Esophagus squamous epithelium (tissue), 4 donors: ENCODE results near the gene ZRANB1.

Source experiments
- POLR2A ChIP-seq, 4 donors: fragments of 450-650 bp; IDR thresholded peaks; one replicate each; pipeline ENCODE4 v1.6.1; 2017; ENCODE audit warnings: antibody characterized with exemption in 4 of 4, mild to moderate bottlenecking in 4 of 4, moderate library complexity in 3 of 4
- TF ChIP-seq, protein P1 (sequence below), 6 experiments: fragments of 450-650 bp in 4 of 6; fragments of 200-600 bp in 2 of 6; sonication (generic) in 2 of 6; IDR thresholded peaks; one replicate each; pipeline ENCODE4 v1.5.1; 2016 to 2019; ENCODE audit warnings: antibody characterized with exemption in 6 of 6, mild to moderate bottlenecking in 4 of 6, moderate library complexity in 4 of 6

DNA sequence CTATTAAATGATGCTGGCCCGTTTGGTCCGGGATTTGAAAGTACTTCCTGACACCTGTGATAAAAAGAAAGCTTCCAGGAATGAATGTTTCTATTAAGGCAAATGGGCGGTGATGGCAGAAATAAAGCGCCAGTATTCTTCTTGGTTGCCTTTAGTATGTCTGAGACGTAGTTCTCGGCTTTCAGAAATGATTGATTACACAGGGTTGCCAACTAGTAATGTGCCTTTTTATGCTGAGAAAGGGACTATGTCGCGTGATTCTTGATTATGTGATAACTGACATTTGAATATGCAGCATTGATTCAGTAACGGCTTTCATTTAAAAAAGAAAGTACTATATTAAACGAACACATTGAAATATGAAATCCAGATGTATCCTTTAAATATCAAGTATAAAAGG, 13.9 kb downstream of the ZRANB1 start:
- no peak for TF ChIP-seq POLR2A (IDR thresholded peaks at IDR 0.05)
- TF ChIP-seq, protein P1, sequence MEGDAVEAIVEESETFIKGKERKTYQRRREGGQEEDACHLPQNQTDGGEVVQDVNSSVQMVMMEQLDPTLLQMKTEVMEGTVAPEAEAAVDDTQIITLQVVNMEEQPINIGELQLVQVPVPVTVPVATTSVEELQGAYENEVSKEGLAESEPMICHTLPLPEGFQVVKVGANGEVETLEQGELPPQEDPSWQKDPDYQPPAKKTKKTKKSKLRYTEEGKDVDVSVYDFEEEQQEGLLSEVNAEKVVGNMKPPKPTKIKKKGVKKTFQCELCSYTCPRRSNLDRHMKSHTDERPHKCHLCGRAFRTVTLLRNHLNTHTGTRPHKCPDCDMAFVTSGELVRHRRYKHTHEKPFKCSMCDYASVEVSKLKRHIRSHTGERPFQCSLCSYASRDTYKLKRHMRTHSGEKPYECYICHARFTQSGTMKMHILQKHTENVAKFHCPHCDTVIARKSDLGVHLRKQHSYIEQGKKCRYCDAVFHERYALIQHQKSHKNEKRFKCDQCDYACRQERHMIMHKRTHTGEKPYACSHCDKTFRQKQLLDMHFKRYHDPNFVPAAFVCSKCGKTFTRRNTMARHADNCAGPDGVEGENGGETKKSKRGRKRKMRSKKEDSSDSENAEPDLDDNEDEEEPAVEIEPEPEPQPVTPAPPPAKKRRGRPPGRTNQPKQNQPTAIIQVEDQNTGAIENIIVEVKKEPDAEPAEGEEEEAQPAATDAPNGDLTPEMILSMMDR (IDR thresholded peaks at IDR 0.05), result no peak
